HG03558 (cell line): Measurements from ENCODE around the gene RGSL1.

Experiments used
- ATAC-seq: cut with Tn5 transposase; IDR thresholded peaks from one replicate; pipeline ENCODE4 v1.9.1; 2021; ENCODE audit warnings: moderate number of reproducible peaks; ENCODE audit not compliant: unreplicated experiment; ENCODE audit errors: extremely low read depth

RGSL1 gene

DNA sequence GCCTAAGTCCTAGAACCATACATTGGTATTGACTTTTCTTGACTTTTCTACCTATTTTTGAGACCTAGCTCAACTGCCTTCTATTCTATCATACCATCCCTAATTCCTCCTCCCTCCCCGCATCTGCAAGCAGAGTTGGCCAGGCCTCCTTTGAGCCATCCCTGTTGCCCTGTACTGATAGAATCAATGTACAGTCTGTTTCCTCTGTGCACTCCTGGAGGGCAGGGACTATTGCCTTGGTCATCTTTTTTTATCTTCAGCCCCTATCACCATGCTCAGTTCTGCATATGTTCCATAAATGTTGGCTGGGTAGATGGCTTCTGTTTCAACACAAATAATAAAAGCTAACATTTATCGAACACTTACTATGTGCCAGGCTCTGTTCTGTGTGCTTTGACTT lies 158.3 kb downstream of the RGSL1 start:
- ATAC-seq: no peak

DNA sequence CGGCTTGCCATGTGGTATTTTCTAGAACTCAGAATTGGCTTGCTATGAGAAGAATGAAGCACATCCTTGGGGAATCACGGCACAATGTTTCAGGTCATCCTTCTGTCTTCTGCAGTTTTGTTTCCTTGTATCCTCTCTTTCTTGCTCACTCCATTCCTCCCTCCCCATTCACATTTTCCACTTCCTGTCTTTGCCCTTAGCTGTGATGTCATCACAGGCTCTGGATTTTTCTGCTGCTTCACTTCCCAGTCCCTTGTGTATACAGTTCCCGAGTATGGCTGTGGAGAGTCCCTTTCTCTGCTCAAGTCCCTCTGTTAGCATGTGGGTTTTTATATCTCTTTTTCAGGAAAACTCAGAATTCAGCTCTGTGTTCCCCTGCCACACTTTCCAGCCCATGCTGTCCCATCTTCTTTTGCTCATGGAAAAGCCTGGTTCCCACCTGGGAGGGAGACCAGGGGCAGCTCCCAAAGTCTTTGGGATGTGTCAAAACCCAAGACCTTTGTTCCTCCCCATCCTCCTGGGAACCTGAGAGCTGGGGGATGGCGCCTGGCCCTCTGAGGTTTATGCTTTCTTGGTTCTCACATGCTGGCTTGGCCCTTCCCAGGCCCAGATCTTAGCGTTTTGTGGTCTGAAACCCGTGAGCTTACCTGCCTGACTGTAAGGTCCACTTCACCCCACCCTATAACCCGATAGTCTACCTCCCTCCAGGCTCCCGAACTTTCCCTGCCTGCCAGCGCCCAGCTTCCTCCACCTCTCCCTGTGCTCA lies 159.1 kb downstream of the RGSL1 start:
- ATAC-seq: no peak
